Measurements from ENCODE around the gene TTC9.

DNA sequence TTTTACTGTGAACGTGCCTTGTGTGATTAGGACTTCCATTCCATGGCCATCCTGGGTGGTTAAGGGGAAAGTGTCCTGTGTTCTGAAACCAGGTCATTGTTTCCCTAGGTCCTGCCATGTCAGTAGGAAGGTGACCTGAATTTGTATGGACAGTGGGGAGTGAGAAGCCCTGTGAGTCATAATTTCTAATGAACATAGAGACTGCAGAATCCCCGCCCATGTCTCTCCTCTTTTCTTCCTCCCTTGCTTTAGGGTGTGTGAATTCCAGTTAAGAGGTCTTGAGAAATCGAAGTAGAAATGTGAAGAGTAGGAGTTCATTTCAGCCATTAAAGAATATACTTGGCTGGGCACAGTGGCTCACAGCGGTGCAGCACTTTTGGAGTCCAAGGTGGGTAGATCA lies 8.1 kb downstream of the TTC9 start:
- TF ChIP-seq ZNF274 (IDR thresholded peaks at IDR 0.05; ENCODE audit: low read depth, low read length) (no peak), YY1 (IDR thresholded peaks at IDR 0.05; ENCODE audit: insufficient read depth, insufficient read length) (no peak), SUZ12 (IDR thresholded peaks at IDR 0.05; ENCODE audit: extremely low read depth, insufficient read depth, insufficient read length) (no peak)
